CD4-positive, CD25-positive, alpha-beta regulatory T cell (primary cell): ENCODE results near the gene OXSR1. TPM values are rescaled to one million over a fixed set of nuclear protein-coding genes. Genes with fewer than 3 reads are reported as not detected.
"Not testable (repeated sequence)": the region's sequence is repeated elsewhere in the genome, so short reads cannot be mapped to it uniquely, and the experiment has no call there.

Source experiments
- ATAC-seq, 2 donors: fragments of 150-1000 bp; cut with Tn5 transposase; one replicate each; pipeline ENCODE4 v1.10.0; 2021; ENCODE audit warnings: low read depth in 2 of 2, moderate number of reproducible peaks in 2 of 2, moderate library complexity in 1 of 2
- DNase-seq, 3 donors: peaks; one replicate each; pipeline versions ENCODE4 v3.0.0 to v3.0.0-alpha.2; 2012 to 2022; ENCODE audit warnings: mixed read lengths in 1 of 3
- H3K27ac ChIP-seq: one replicate; pipeline ENCODE4 v1.7.0; 2013; ENCODE audit warnings: mild to moderate bottlenecking, low read length; ENCODE audit not compliant: insufficient read depth, poor library complexity, severe bottlenecking
- H3K27me3 ChIP-seq: one replicate; pipeline ENCODE4 v1.7.0; 2013; ENCODE audit warnings: low read length; ENCODE audit not compliant: control insufficient read depth, insufficient read depth
- H3K36me3 ChIP-seq: one replicate; pipeline ENCODE4 v1.7.0; 2013; ENCODE audit warnings: mild to moderate bottlenecking, low read length, moderate library complexity; ENCODE audit not compliant: control insufficient read depth, insufficient read depth
- H3K4me1 ChIP-seq: 2 replicates; pipeline ENCODE4 v1.7.0; 2013; ENCODE audit warnings: mild to moderate bottlenecking, low read length; ENCODE audit not compliant: insufficient read depth, control insufficient read depth, poor library complexity, severe bottlenecking
- H3K4me3 ChIP-seq: one replicate; pipeline ENCODE4 v1.7.0; 2013; ENCODE audit warnings: low read depth, mild to moderate bottlenecking, low read length, moderate library complexity
- H3K9me3 ChIP-seq, 2 experiments: 1 replicate in 1 of 2; 2 replicates in 1 of 2; pipeline ENCODE4 v1.7.0; 2013; ENCODE audit warnings: low read length in 2 of 2, mild to moderate bottlenecking in 1 of 2, moderate library complexity in 1 of 2; ENCODE audit not compliant: control insufficient read depth in 2 of 2
- H3K27ac Mint-ChIP-seq, 3 donors: one replicate each; pipeline ENCODE4 v1.8.0; 2020 to 2022; ENCODE audit warnings: mild to moderate bottlenecking in 3 of 3, mixed read lengths in 3 of 3, moderate library complexity in 2 of 3
- H3K27me3 Mint-ChIP-seq: one replicate; pipeline ENCODE4 v1.8.0; 2022; ENCODE audit warnings: mild to moderate bottlenecking, mixed read lengths
- H3K36me3 Mint-ChIP-seq: one replicate; pipeline ENCODE4 v1.8.0; 2020; ENCODE audit warnings: mixed read lengths
- H3K4me1 Mint-ChIP-seq, 4 donors: one replicate each; pipeline ENCODE4 v1.8.0; 2020 to 2022; ENCODE audit warnings: mixed read lengths in 4 of 4, mild to moderate bottlenecking in 1 of 4
- H3K4me3 Mint-ChIP-seq, 4 donors: one replicate each; pipeline ENCODE4 v1.8.0; 2020 to 2022; ENCODE audit warnings: mild to moderate bottlenecking in 4 of 4, mixed read lengths in 4 of 4, moderate library complexity in 3 of 4
- H3K9me3 Mint-ChIP-seq, 7 donors: one replicate each; pipeline ENCODE4 v1.8.0; 2020 to 2022; ENCODE audit warnings: mixed read lengths in 7 of 7, mild to moderate bottlenecking in 3 of 7, moderate library complexity in 2 of 7
- polyA plus RNA-seq, 4 donors: library from polyadenylated mRNA; unstranded; fragments of 300-500 nt; fragmentation: Illumina TruSeq; gene quantifications; one replicate each; pipeline ENCODE4 v1.2.3, GENCODE V29; 2021
- total RNA-seq: library from RNA; stranded (reverse); gene quantifications from one replicate; pipeline ENCODE4 v1.2.3, GENCODE V29; 2022

The OXSR1 gene
- total and polyA plus RNA-seq, 5 donors from 2014 or later, result 12.6 to 62.3 (median 17.3) TPM

- Histone ChIP-seq H3K4me1 (no peaks in the 10 kb centered on the region), H3K4me3 (no peak overlapping the region), H3K27ac (no peak overlapping the region), H3K9me3 (no peaks in the 10 kb centered on the region), H3K27me3 (no peaks in the 10 kb centered on the region), H3K36me3 (peaks cover 52% of the 10 kb centered on the region)
- Mint-ChIP-seq H3K4me1 (peaks cover 2 to 19% (median 12%) of the 10 kb centered on the region in 4 donors), H3K4me3 (no peak overlapping the region), H3K27me3 (no peaks in the 10 kb centered on the region), H3K36me3 (peaks cover 36% of the 10 kb centered on the region), H3K27ac (no peak overlapping the region), H3K9me3 (no peaks in the 10 kb centered on the region)
- ATAC-seq (no peak), DNase-seq (no peak)
Measured at GRCh38 chr3:38224357-38224756, 59.0 kb downstream of the OXSR1 start.

- ATAC-seq (no peak), DNase-seq (no peak)
- Mint-ChIP-seq H3K27ac (no peak overlapping the region), H3K9me3 (no peaks in the 10 kb centered on the region), H3K27me3 (no peaks in the 10 kb centered on the region), H3K4me3 (no peak overlapping the region), H3K4me1 (peaks cover 0 to 10% (median 7%) of the 10 kb centered on the region in 4 donors), H3K36me3 (peaks cover 47% of the 10 kb centered on the region)
- H3K4me1 ChIP-seq, result no peaks in the 10 kb centered on the region
- no peak overlapping the region for H3K4me3 ChIP-seq
- no peak overlapping the region for H3K27ac ChIP-seq
- no peaks in the 10 kb centered on the region for H3K9me3 ChIP-seq
- peaks cover 67% of the 10 kb centered on the region for H3K36me3 ChIP-seq
- H3K27me3 ChIP-seq, result no peaks in the 10 kb centered on the region
Measured at GRCh38 chr3:38226273-38226672, 60.9 kb downstream of the OXSR1 start.

DNA sequence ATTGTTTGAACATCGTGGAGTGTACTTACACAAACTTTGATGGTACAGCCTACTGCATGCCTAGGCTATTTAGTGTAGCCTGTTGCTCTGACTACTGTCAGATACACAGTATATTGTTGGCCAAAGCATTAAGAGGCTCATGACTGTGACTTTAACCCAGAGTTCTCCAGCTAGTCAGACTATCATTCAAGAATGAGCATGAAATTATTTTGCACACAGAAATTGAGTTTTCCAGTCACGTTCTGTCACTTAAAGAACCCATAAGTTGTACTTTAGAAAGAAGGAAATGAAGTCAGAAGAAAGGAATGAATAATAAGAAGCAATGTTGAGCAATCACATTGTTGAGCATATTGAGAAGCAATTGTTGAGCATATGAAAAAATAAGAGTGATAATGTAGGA is 62.7 kb downstream of the OXSR1 start:
- DNase-seq (no peak), ATAC-seq (no peak)
- no peaks in the 10 kb centered on the region for H3K27me3 Mint-ChIP-seq
- H3K27ac ChIP-seq, result no peak overlapping the region
- H3K4me1 ChIP-seq, result no peaks in the 10 kb centered on the region
- no peak overlapping the region for H3K4me3 Mint-ChIP-seq
- H3K36me3 Mint-ChIP-seq, result peaks cover 48% of the 10 kb centered on the region
- peaks cover 58% of the 10 kb centered on the region for H3K36me3 ChIP-seq
- H3K9me3 Mint-ChIP-seq, result no peaks in the 10 kb centered on the region
- no peak overlapping the region for H3K4me3 ChIP-seq
- H3K27me3 ChIP-seq, result no peaks in the 10 kb centered on the region
- peaks cover 0 to 10% (median 7%) of the 10 kb centered on the region in 4 donors for H3K4me1 Mint-ChIP-seq
- H3K9me3 ChIP-seq, result no peaks in the 10 kb centered on the region
- no peak overlapping the region for H3K27ac Mint-ChIP-seq

- Histone ChIP-seq H3K4me1 (no peaks in the 10 kb centered on the region), H3K36me3 (peaks cover 52% of the 10 kb centered on the region), H3K27me3 (no peaks in the 10 kb centered on the region), H3K27ac (no peak overlapping the region), H3K4me3 (no peak overlapping the region), H3K9me3 (no peaks in the 10 kb centered on the region)
- Mint-ChIP-seq H3K4me3 (no peak overlapping the region), H3K4me1 (peaks cover 0 to 10% (median 7%) of the 10 kb centered on the region in 4 donors), H3K9me3 (no peaks in the 10 kb centered on the region), H3K27me3 (no peaks in the 10 kb centered on the region), H3K36me3 (peaks cover 55% of the 10 kb centered on the region), H3K27ac (no peak overlapping the region)
- ATAC-seq, result no peak
- no peak for DNase-seq
Measured at GRCh38 chr3:38229036-38229435, 63.7 kb downstream of the OXSR1 start.

DNA sequence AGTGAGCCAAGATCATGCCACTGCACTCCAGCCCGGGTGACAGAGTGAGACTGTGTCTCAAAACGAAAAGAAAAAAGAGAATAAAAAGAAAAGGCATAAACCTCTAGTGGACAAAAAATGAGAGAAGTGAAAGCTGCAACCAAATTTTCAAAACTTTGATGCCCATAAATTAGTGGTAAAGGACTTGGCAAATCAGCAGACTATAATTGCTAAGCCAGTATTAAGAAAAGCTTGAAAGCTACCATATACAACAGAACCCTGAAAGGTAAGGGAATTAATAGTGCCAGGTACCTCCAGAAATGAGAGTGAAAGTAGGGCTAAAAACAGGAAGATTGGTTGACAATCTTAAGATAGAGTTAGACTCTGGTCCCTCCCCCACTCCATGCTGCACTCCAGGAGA is 67.4 kb downstream of the OXSR1 start:
- H3K27ac Mint-ChIP-seq, result peak overlapping the region in 2 of 3 donors; percentile 59 to 71
- no peaks in the 10 kb centered on the region for H3K27me3 Mint-ChIP-seq
- H3K4me1 ChIP-seq, result no peaks in the 10 kb centered on the region
- H3K4me3 Mint-ChIP-seq, result no peak overlapping the region
- H3K36me3 Mint-ChIP-seq, result peaks cover 70% of the 10 kb centered on the region
- H3K9me3 ChIP-seq, result peaks cover 7 to 8% of the 10 kb centered on the region in 2 experiments
- ATAC-seq (no peak), DNase-seq (no peak)
- peaks cover 0 to 12% (median 3%) of the 10 kb centered on the region in 4 donors for H3K4me1 Mint-ChIP-seq
- peaks cover 53% of the 10 kb centered on the region for H3K36me3 ChIP-seq
- no peak overlapping the region for H3K4me3 ChIP-seq
- H3K9me3 Mint-ChIP-seq, result peaks cover 0 to 17% (median 9%) of the 10 kb centered on the region in 7 donors
- H3K27ac ChIP-seq, result no peak overlapping the region
- H3K27me3 ChIP-seq, result no peaks in the 10 kb centered on the region

DNA sequence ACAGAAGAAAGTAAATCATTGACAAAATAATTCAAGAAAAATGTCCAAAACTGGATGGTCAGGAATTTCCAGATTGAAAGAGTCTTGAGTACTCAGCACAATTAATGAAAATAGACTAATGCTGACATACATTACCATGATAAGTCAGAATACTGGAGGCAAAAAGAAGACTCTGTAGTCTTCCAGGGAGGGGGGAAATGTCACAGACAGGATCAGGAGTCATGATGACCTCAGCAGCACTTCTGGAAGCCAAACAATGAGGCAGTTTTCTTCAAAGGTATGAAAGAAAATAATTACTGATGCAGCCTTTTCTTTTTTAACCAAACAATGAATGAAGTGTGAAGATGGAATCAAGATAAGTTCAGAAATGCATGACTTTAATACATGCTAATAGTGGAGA is 70.1 kb downstream of the OXSR1 start:
- Mint-ChIP-seq H3K27me3 (no peaks in the 10 kb centered on the region), H3K27ac (peak overlapping the region in 1 of 3 donors; percentile 23), H3K4me3 (no peak overlapping the region), H3K36me3 (peaks cover 84% of the 10 kb centered on the region), H3K4me1 (peaks cover 0 to 17% (median 0%) of the 10 kb centered on the region in 4 donors), H3K9me3 (peaks cover 0 to 30% (median 12%) of the 10 kb centered on the region in 7 donors)
- Histone ChIP-seq H3K27ac (no peak overlapping the region), H3K36me3 (peaks cover 65% of the 10 kb centered on the region), H3K27me3 (no peaks in the 10 kb centered on the region), H3K4me3 (no peak overlapping the region), H3K4me1 (no peaks in the 10 kb centered on the region), H3K9me3 (peaks cover 13 to 18% of the 10 kb centered on the region in 2 experiments)
- no peak for ATAC-seq
- DNase-seq, result no peak

DNA sequence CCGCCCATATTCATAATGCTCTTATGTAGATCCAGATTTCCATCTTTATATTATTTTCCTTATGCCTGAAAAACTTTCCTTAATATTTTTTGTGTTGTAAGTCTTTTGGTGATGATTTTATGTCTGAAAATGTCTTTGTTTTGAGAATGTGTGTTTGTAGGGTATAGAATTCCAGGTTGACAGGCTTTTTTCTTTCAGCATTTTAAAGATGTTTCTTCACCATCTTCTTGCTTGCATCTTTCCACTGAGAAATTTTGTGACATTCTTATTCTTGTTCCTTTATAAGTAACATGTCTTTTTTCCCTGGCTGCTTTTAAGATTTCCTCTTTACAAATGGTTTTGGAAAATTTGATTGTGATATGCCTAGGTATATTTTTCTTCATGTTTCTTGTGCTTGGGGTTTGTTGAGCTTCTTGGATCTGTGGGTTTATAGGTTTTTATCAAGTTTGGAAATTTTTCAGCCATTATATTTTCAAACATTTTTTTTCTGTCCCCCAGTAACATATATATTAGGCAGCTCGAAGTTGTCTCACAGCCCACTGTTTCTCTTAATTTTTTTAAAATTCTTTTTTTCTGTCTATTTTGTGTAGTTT is 73.2 kb downstream of the OXSR1 start:
- Histone ChIP-seq H3K4me1 (no peaks in the 10 kb centered on the region), H3K36me3 (peaks cover 64% of the 10 kb centered on the region), H3K4me3 (no peak overlapping the region), H3K27ac (no peak overlapping the region), H3K9me3 (peaks cover 13 to 18% of the 10 kb centered on the region in 2 experiments), H3K27me3 (no peaks in the 10 kb centered on the region)
- DNase-seq (no peak), ATAC-seq (no peak)
- Mint-ChIP-seq H3K27ac (no peak overlapping the region), H3K4me3 (no peak overlapping the region), H3K36me3 (peaks cover 72% of the 10 kb centered on the region), H3K4me1 (peaks cover 0 to 22% (median 0%) of the 10 kb centered on the region in 4 donors), H3K27me3 (no peaks in the 10 kb centered on the region), H3K9me3 (peaks cover 0 to 30% (median 12%) of the 10 kb centered on the region in 7 donors)

- not testable (repeated sequence) for H3K27ac ChIP-seq, H3K4me3 ChIP-seq, H3K27ac Mint-ChIP-seq, ATAC-seq, H3K27me3 Mint-ChIP-seq, DNase-seq, H3K27me3 ChIP-seq, H3K4me3 Mint-ChIP-seq, H3K4me1 ChIP-seq
- H3K4me1 Mint-ChIP-seq, result peaks cover 2 to 17% (median 5%) of the 10 kb centered on the region in 4 donors
- peaks cover 59% of the 10 kb centered on the region for H3K36me3 ChIP-seq
- peaks cover 60% of the 10 kb centered on the region for H3K36me3 Mint-ChIP-seq
- H3K9me3 Mint-ChIP-seq, result peaks cover 0 to 16% (median 3%) of the 10 kb centered on the region in 7 donors
- H3K9me3 ChIP-seq, result peaks cover 4 to 11% of the 10 kb centered on the region in 2 experiments
Measured at GRCh38 chr3:38242812-38243211, 77.5 kb downstream of the OXSR1 start.
